IPS-15b (cell line): ENCODE results near the gene SCN8A.

Experiments
- H3K27me3 ChIP-seq: one replicate; pipeline ENCODE4 v1.6.1; 2013; ENCODE audit warnings: low read length; ENCODE audit not compliant: control insufficient read depth, insufficient read depth
- H3K36me3 ChIP-seq: one replicate; pipeline ENCODE4 v1.6.1; 2013; ENCODE audit warnings: low read length; ENCODE audit not compliant: control insufficient read depth, insufficient read depth
- H3K4me1 ChIP-seq: one replicate; pipeline ENCODE4 v1.6.1; 2013; ENCODE audit warnings: mild to moderate bottlenecking, low read length; ENCODE audit not compliant: control insufficient read depth, insufficient read depth
- H3K4me3 ChIP-seq: one replicate; pipeline ENCODE4 v1.5.1; 2013; ENCODE audit warnings: low read depth, low read length
- H3K9ac ChIP-seq: one replicate; pipeline ENCODE4 v1.6.1; 2013; ENCODE audit warnings: low read depth, mild to moderate bottlenecking, low read length
- H3K9me3 ChIP-seq: one replicate; pipeline ENCODE4 v1.6.1; 2013; ENCODE audit warnings: mild to moderate bottlenecking, low read length; ENCODE audit not compliant: control insufficient read depth, insufficient read depth

SCN8A gene

GRCh38 chr12:51672334-51672733 lies 81.3 kb downstream of the SCN8A start:
- Histone ChIP-seq H3K4me1 (peaks cover 5% of the 10 kb centered on the region), H3K9ac (no peak overlapping the region), H3K27me3 (no peaks in the 10 kb centered on the region), H3K9me3 (no peaks in the 10 kb centered on the region), H3K4me3 (no peak overlapping the region), H3K36me3 (no peaks in the 10 kb centered on the region)

GRCh38 chr12:51675071-51675803 lies 84.2 kb downstream of the SCN8A start:
- Histone ChIP-seq H3K27me3 (no peaks in the 10 kb centered on the region), H3K36me3 (no peaks in the 10 kb centered on the region), H3K9me3 (no peaks in the 10 kb centered on the region), H3K4me3 (no peak overlapping the region), H3K9ac (no peak overlapping the region), H3K4me1 (peaks cover 3% of the 10 kb centered on the region)

GRCh38 chr12:51676875-51677274 lies 85.8 kb downstream of the SCN8A start:
- Histone ChIP-seq H3K9me3 (no peaks in the 10 kb centered on the region), H3K4me3 (no peak overlapping the region), H3K9ac (no peak overlapping the region), H3K36me3 (no peaks in the 10 kb centered on the region), H3K4me1 (peaks cover 3% of the 10 kb centered on the region), H3K27me3 (no peaks in the 10 kb centered on the region)

- Histone ChIP-seq H3K4me3 (no peak overlapping the region), H3K9me3 (no peaks in the 10 kb centered on the region), H3K36me3 (no peaks in the 10 kb centered on the region), H3K4me1 (peaks cover 3% of the 10 kb centered on the region), H3K27me3 (no peaks in the 10 kb centered on the region), H3K9ac (no peak overlapping the region)
Observed at GRCh38 chr12:51677284-51677968, 86.4 kb downstream of the SCN8A start.

- H3K9me3 ChIP-seq: no peaks in the 10 kb centered on the region
- H3K4me1 ChIP-seq: peaks cover 3% of the 10 kb centered on the region
- H3K36me3 ChIP-seq: no peaks in the 10 kb centered on the region
- no peak overlapping the region for H3K9ac ChIP-seq
- no peak overlapping the region for H3K4me3 ChIP-seq
- no peaks in the 10 kb centered on the region for H3K27me3 ChIP-seq
Observed at GRCh38 chr12:51678086-51678724, 87.2 kb downstream of the SCN8A start.

- no peaks in the 10 kb centered on the region for H3K27me3 ChIP-seq
- no peak overlapping the region for H3K4me3 ChIP-seq
- H3K9ac ChIP-seq: no peak overlapping the region
- no peaks in the 10 kb centered on the region for H3K9me3 ChIP-seq
- no peaks in the 10 kb centered on the region for H3K36me3 ChIP-seq
- peaks cover 5% of the 10 kb centered on the region for H3K4me1 ChIP-seq
Observed at GRCh38 chr12:51682981-51683380, 91.9 kb downstream of the SCN8A start.

- Histone ChIP-seq H3K9me3 (no peaks in the 10 kb centered on the region), H3K36me3 (no peaks in the 10 kb centered on the region), H3K27me3 (no peaks in the 10 kb centered on the region), H3K9ac (no peak overlapping the region), H3K4me3 (no peak overlapping the region), H3K4me1 (peaks cover 5% of the 10 kb centered on the region)
Observed at GRCh38 chr12:51683763-51684357, 92.8 kb downstream of the SCN8A start.

GRCh38 chr12:51686727-51687126 lies 95.7 kb downstream of the SCN8A start:
- no peaks in the 10 kb centered on the region for H3K9me3 ChIP-seq
- H3K4me3 ChIP-seq: no peak overlapping the region
- H3K4me1 ChIP-seq: peaks cover 5% of the 10 kb centered on the region
- H3K9ac ChIP-seq: no peak overlapping the region
- H3K27me3 ChIP-seq: no peaks in the 10 kb centered on the region
- H3K36me3 ChIP-seq: no peaks in the 10 kb centered on the region

- Histone ChIP-seq H3K4me3 (no peak overlapping the region), H3K9me3 (no peaks in the 10 kb centered on the region), H3K9ac (no peak overlapping the region), H3K36me3 (no peaks in the 10 kb centered on the region), H3K4me1 (peaks cover 5% of the 10 kb centered on the region), H3K27me3 (no peaks in the 10 kb centered on the region)
Observed at GRCh38 chr12:51687177-51687576, 96.1 kb downstream of the SCN8A start.

GRCh38 chr12:51687614-51688013 lies 96.6 kb downstream of the SCN8A start:
- Histone ChIP-seq H3K36me3 (no peaks in the 10 kb centered on the region), H3K27me3 (no peaks in the 10 kb centered on the region), H3K4me1 (peaks cover 5% of the 10 kb centered on the region), H3K4me3 (no peak overlapping the region), H3K9ac (no peak overlapping the region), H3K9me3 (no peaks in the 10 kb centered on the region)

GRCh38 chr12:51689983-51690382 lies 99.0 kb downstream of the SCN8A start:
- Histone ChIP-seq H3K27me3 (no peaks in the 10 kb centered on the region), H3K36me3 (no peaks in the 10 kb centered on the region), H3K9ac (no peak overlapping the region), H3K9me3 (no peaks in the 10 kb centered on the region), H3K4me1 (peaks cover 5% of the 10 kb centered on the region), H3K4me3 (no peak overlapping the region)
